NCI-H2107 (cell line): ENCODE data around the gene TMCO4.
"Not testable (repeated sequence)": the region's sequence is repeated elsewhere in the genome, so short reads cannot be mapped to it uniquely, and the experiment has no call there.

Experiments
- DNase-seq: peaks from one replicate; lab custom pipeline; 2025; lab: John Stamatoyannopoulos, UW

The TMCO4 gene

GRCh38 chr1:19799230-19800075 is at the start of gene TMCO4:
Gene TMCO4, minus strand, starts transcription at chr1:19799916. Its CDS starts 19,158 bp downstream, at chr1:19780758.
- no peak for DNase-seq

- DNase-seq: not testable (repeated sequence)
These were observed 49.6 kb upstream of the TMCO4 start for GRCh38 chr1:19849307-19849706.

GRCh38 chr1:19847334-19847733 is 47.6 kb upstream of the TMCO4 start:
- DNase-seq: not testable (repeated sequence)

- no peak for DNase-seq
These were observed 46.6 kb upstream of the TMCO4 start for GRCh38 chr1:19846338-19846737.

GRCh38 chr1:19845555-19845954 is 45.8 kb upstream of the TMCO4 start:
- DNase-seq: no peak

- DNase-seq: no peak
These were observed 45.2 kb upstream of the TMCO4 start for GRCh38 chr1:19844731-19845495.

GRCh38 chr1:19840228-19840627 is 40.5 kb upstream of the TMCO4 start:
- no peak for DNase-seq

GRCh38 chr1:19837866-19838265 is 38.1 kb upstream of the TMCO4 start:
- no peak for DNase-seq

GRCh38 chr1:19835578-19835977 is 35.9 kb upstream of the TMCO4 start:
- DNase-seq: no peak

GRCh38 chr1:19831441-19831840 is 31.7 kb upstream of the TMCO4 start:
- DNase-seq: no peak

GRCh38 chr1:19828546-19828945 is 28.8 kb upstream of the TMCO4 start:
- no peak for DNase-seq

- no peak for DNase-seq
These were observed 25.6 kb upstream of the TMCO4 start for GRCh38 chr1:19825298-19825697.

GRCh38 chr1:19824541-19824940 is 24.8 kb upstream of the TMCO4 start:
- DNase-seq: no peak

- no peak for DNase-seq
These were observed 24.3 kb upstream of the TMCO4 start for GRCh38 chr1:19824036-19824435.

GRCh38 chr1:19819701-19820100 is 20.0 kb upstream of the TMCO4 start:
- DNase-seq: no peak

GRCh38 chr1:19818324-19818723 is 18.6 kb upstream of the TMCO4 start:
- no peak for DNase-seq

GRCh38 chr1:19817160-19817559 is 17.4 kb upstream of the TMCO4 start:
- no peak for DNase-seq

GRCh38 chr1:19816737-19817086 is 17.0 kb upstream of the TMCO4 start:
- not testable (repeated sequence) for DNase-seq

- DNase-seq: peak; percentile 89
These were observed 16.4 kb upstream of the TMCO4 start for GRCh38 chr1:19815801-19816736.

- no peak for DNase-seq
These were observed 15.2 kb upstream of the TMCO4 start, which contains the start of gene RNF186 for GRCh38 chr1:19814681-19815503. Gene RNF186, minus strand, starts transcription at chr1:19815283. Its CDS starts 182 bp downstream, at chr1:19815101.

GRCh38 chr1:19814244-19814661 is 14.5 kb upstream of the TMCO4 start:
- no peak for DNase-seq
